Placental epithelial cell (primary cell): Measurements from ENCODE around the gene CNTNAP4. TPM values are rescaled to one million over a fixed set of nuclear protein-coding genes. Genes with fewer than 3 reads are reported as not detected.

ENCODE experiments used
- small RNA-seq: library from RNA; depleted of rRNA; stranded (forward); fragments of <200 nt; gene quantifications from one replicate; pipeline ENCODE3, GENCODE V24; 2012
- total RNA-seq: library from RNA; depleted of rRNA; stranded (reverse); fragments of >200 nt; gene quantifications from 2 replicates; pipeline ENCODE4 v1.2.3, GENCODE V29; 2012

Gene CNTNAP4
- 0.39 TPM in 1 of 2 replicates, not detected in the other for total RNA-seq

DNA sequence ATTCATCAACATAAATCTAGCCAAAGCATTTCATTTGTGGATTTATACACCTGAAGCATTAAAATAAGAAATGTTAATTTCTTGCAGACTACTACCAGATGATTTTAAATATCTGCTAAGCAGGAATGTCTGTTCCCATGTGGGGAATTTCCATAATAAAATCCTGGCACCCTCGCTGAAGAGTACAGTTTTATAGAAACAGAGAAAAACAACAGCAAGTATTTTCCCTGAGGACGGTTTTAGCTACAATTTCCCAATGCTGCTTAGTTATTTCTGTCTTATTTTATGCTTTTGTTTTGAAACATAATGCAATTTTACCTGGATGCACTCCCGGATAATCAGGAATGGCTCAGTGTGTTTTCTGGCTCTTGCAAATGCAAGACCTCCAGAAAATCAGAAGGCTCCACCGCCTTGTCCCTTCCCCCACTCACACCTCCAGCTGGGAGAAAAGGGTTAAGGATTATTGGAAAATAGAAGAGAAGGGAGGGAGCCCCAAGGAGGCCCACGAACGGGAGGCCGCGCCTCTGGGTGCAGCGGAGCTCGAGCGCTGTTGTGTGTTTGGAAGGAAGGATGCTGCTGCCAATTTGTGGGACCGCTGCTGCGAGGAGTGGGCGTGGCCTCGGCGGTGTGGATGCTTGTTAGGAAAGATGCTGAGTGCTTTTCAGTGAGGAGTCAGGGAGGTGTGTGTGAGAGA is at the start of gene CNTNAP4:
CNTNAP4 (plus strand) TSS at position 657 of the 694 bp plus-strand sequence. CDS start 262 bp downstream, outside the sequence.

Small RNA genes within 50 kb of the gene (small RNA-seq; reads per million reads assigned to genes)
- not detected for gene RF00133
- gene RN7SKP233, result not detected
